Stimulated activated CD8-positive, alpha-beta memory T cell treated with anti-CD3 and anti-CD28 coated beads, Interleukin-4, amount 100 ng/mL, for 1 hour (primary cell): ENCODE data around the gene CHN2.

Experiments
- DNase-seq, 2 donors: peaks; one replicate each; pipeline ENCODE4 v3.0.0-alpha.2; 2020; ENCODE audit warnings: low read depth in 2 of 2, low spot score in 1 of 2

CHN2 gene

DNA sequence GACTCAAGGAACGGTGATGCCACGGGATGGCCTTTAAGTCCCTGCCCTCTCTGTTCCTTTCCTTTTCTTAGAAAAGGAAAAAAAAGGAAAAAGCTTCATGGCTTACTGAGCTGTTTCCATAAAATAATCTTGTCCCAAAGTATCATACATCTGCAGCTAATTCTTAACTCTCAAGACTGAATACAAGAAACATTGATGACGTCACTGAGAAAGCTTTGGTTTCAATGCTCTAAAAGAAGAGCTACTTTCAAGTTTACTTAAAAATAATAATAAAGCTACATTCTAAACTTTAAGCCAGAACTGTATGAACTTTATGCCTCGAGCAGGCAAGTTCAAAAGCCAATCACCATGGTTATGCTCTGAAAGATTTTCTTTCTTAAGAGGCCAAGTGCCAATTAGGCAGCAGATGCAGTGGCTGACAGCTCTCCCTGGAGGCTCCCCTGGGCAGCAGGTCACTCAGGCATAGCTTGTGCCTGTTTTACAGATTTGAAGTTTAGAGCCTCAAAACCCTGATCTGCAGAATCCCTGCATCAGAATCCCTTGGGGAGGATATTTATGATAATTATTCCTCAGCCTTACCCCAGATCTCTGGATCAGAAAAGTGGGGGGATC lies 165.0 kb downstream of the CHN2 start:
- no peak for DNase-seq

DNA sequence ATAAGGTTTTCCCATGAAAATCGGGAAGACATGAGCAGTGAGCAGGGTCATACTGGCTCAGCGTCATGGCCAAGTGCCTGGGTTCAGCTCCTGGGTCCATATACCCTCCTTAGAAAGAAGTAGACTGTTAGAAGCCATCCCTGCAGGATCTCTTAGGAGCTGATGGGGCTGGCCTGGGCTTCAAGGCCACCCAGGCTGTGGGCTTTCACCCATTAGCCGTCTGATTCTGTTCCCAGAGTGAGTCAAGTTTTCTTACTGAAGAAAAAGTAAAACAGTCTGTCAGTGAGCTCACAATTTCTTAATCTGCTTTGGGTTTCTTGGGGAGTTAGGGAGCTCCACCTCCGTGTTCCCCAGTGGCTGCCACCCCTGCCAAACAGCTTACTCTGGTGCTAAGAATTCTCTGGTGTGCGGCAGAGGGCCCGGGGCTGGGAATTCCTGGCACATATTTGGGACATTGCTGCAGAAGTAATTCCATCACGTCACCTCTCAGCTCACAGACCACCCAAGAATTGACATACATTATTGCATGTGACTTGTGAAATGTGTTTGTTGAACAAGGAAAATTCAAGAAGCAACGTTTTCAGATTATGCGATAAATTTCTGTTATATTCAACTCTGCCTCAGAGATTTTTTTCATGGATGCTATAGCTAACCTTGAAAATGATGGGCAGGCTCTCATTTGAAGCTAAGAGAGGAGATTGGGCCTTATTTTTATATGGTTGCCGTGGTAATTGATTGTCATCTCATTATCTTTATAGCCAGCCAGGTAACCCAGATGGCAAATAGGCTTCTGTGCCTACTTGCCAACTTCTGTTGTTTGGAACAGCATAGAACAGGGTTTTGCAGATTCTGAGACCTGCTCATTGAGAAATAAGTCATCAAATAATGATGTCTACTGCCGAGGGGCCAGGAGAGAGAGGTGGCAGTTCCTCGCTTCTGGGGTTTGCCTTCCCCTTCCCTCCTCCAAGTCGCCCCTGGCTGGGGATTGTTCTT lies 166.4 kb downstream of the CHN2 start:
- no peak for DNase-seq

DNA sequence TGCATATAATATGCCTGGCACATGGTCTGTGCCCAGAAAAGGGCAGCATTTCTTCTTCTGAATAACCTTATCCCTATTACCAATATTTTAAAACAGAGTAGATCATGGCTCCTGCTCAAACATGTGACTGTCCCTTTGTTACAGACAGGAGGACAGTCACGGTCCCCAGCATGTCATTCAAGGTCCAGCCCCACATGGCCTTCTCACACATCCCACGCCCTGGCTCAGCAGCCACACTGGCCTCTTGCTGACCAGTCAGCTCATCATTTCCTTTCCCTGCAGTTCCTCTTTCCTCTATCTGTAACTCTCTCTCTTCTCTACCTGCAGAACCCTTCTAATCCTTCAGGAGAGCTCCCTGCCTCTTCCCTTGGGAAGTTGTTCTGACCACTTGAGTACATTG lies 167.8 kb downstream of the CHN2 start:
- no peak for DNase-seq

DNA sequence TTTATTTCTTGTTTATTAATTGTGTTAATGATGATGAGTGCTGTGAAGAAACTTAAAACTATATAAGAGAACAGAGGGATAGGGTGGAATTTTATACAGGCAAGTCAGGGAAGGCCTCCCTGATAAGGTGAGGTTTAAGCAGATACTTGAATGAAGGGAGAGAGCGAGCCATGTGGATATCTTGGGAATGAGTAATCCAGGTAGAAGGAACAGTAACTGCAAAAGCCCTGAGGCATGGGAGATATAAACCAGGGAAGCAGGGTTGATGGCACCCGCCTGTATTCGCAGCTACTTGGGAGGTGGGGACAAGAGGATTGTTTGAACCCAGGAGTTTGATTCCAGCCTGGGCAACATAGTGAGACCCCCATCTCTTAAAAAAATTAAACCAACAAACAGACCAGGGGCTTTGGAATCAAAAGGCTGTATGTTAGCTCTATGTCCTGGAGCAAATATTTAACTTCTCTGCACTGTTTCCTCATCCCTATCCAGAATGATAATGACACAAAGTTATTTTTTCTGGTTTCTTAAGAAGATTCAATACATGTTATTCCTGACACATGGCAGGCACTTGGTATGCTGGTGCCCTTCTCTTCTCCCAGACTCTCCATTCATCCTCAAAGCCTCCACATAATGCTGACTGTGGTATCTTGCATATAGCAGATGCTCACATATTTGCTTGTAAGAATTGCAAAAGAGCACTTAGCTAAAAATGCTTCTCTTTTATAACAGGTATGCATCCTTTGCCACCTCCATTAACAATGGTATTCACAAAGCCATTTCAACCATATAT lies 169.3 kb downstream of the CHN2 start:
- DNase-seq, result no peak

DNA sequence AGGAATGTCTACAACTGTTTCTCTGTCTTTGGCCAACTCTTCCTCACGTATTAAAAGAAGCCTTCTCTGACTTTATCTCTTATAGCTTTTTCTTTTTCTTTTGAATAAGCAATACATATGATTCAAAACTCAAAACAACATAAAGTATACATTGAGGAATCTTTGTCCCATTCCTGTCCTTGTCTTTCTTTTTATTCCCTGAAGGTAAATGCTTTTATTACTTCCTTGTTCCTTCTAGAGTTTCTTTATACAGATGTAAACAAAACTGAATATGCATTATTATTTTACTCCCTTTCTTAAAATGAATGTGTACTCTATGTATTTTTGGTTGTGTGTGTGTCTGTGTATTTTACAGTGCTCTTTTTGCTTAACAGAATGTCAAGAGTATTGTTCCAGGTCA lies 170.1 kb downstream of the CHN2 start:
- no peak for DNase-seq

DNA sequence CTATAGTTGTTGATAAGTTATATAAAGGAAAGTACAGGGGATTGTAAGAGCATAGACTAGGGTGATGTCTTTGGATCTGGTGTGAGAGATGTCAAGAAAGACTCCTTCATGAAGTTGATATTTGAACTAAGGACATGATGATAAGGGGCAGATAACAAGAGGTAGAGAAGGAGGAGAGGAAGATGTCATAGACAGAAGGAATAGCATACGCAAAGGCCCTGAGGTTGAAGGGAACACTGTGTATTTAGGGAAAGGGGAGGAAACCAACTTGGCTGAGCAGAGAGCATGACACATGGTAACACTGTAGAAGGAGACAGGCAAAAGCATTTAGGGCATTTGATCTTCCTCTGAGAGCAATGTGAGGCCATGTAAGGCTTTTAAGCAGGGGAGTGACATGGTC lies 170.8 kb downstream of the CHN2 start:
- no peak for DNase-seq

DNA sequence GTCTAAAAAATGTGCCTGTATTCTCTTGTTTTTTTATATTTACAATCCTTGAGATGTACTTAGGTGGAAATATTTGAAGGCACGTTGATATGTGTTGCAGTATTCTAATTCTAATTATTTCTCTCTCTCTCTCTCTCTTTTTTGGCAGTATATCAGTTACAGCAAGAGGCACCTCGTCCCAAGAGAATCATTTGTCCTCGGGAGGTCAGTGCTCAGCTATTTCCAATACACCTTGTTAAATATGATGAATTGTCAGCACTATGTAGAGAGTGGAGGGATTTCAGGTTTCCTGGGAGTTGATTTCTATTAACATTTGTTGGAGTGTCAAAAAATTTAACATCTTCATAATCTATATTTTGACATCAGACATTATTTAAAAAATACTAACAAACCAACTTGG lies 173.2 kb downstream of the CHN2 start:
- no peak for DNase-seq

DNA sequence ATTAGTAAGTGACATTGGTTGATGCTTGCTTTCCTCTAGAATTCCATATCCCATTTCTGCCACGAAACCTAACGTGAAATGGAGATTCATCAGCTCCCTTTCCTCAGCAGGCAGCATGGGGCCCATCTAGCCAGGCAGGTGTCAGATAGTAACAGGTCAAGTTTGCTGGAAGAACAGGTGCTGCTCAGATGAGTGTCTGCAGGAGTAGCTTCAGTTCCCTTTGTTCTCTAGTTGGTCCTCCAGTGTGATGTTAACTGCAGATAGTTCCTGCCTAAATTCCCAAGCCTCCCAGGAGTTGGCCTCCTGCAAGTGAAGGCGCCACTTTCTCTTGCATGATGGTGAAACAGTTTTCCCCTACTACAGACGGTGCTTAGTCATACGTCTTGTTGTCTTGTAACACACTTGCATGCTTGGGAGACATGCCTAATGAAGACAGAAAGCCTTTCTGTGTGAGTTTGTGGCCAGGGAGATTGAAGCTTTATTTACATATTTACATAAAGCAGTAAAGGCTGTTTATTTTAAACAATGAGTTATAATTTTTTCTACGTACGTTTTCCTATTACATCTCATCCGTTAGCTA lies 175.4 kb downstream of the CHN2 start:
- no peak for DNase-seq

DNA sequence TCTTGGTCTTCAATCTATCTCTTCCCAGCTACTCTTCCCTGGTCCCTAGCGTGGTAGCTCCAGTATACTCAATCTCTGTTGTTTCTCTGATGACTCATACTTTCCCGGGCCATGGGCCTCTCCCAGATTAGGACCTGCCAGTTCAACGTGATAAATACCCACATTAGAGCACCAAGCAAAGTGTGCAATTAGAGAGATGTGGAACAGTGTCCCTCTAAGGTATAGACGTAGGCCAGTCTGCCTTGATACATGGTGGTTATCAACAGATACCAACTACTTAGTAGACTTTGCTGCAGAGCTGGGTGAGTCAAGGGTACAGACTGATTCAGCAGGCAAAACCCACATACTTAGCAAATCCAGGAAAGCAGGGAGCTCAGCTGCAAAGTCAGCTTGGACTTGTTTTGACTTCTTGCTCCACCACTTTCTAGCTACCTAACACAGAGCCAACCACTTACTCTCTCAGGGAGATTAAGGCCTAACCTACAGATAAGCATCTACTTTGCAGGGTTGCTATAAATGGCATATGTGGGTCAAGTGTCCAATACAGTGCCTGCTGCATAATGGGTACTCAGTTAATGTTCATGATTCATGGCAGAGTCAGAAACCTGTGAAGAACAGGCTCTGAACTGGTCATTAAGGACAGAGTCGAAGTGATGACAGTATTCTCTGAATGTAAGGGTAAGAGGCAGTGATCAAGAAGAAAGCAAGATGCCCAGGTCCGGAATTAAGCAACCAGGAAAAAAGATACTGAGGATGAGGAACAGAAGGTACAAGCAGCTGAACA lies 176.1 kb downstream of the CHN2 start:
- DNase-seq, result no peak

DNA sequence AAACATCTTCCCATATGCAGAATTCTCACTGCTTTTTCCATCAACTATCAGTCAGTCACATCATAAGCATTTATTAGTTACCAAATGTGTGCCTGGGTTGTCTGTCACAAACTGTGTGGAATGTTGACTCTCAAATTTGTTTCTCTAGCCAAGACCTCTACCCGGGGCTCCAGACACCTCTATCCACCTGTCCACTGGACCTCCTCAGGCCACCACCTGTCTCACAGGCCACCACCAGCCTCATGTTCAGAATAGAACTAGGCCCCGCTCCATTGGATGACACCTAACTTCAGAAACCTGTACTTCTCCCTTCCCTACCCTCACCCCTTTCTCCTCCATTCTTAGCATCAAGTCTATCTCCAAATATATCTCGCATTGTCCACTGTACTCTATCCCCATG lies 176.9 kb downstream of the CHN2 start:
- no peak for DNase-seq

DNA sequence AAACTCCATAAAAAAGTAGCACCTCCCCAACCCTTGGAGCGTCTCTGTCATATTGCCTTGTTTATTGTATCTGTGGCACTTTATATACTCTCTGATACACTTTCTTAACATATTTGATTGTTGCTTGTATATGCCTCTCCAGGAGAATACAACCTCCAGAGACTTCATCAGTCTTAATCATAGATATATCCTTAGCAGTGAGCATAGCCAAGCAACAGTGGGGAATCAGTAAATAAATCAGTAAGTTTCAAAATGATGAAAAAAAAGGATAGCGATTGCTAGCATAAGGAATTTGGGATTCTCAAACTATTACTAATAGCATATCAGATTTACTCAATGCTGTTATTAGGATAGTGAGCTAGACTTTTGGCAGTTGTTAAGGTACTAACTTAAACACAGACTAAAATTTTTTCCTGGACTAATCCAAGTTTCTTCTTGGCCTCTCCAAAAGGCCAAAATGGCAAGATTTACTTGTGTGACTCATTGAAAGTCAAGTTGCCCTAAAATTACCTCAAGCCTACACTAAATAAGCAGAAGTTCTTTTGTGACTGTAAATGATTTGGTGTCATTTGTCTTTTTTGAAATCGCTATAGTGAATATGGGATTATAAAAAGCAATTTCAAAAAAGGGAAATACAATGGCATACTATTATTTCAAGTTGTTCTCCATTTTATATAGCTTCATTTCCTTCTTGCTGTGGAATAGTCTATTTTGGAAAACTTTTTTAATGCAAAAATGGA lies 177.9 kb downstream of the CHN2 start:
- DNase-seq, result no peak

DNA sequence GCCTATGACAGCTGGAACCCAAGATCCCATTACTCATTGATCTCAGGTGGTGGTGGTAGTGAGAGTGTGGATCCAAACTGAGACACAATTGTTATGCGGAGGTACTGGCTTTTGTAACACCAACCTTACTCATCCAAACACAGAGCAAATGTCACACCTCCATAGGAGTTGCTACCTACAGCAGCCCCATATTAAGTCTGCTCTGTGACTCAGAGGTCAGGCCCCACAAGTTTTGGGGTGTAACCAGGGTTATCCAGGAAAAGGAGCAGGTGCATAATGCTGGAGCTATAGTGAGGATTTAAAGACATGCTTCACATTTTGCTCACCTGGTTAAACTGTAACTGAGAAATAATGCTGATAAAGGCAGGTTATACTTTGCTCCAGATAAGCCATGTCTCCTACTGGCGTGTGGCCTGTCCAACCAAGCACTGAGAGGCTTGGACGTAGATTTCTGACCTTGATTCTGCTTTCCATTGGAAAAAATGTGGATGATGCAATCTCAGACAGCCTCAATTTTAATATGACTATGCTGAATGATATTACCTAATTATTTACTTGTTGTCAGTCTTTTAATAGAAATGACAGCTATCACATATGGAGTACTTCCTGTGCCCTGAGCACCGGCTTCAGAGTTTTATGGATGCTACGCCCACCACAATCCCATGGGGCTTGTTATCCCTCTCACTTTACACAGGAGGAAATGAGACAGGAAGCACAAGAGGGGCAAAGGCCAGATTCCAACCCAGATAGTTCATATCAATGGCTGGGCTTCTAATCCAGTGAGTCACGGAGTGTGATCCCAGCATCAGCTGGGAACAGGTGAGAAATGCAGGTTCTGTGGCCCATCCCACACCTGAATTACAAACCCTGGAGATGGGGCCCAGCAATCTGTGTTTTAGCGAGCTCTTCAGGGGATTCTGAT lies 181.3 kb downstream of the CHN2 start:
- DNase-seq, result no peak

DNA sequence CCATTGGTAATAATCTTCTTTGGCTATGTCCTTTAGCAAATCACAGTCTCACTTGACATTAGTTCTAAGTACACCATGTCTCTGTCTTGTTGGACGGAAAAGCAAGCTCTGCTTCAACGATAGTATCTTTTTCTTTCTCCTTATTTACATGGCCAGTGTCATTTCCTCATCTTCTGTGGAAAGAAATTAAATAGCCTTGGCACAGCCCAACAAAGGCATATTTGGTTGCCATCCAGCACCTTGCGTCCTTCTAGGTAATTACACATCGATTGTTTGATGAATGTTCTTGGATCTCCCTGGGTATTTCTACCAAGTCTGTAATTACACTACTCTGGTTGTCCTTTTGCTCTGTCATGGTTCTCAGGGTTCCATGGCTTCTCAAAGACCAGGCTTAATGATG lies 183.1 kb downstream of the CHN2 start:
- DNase-seq, result no peak

DNA sequence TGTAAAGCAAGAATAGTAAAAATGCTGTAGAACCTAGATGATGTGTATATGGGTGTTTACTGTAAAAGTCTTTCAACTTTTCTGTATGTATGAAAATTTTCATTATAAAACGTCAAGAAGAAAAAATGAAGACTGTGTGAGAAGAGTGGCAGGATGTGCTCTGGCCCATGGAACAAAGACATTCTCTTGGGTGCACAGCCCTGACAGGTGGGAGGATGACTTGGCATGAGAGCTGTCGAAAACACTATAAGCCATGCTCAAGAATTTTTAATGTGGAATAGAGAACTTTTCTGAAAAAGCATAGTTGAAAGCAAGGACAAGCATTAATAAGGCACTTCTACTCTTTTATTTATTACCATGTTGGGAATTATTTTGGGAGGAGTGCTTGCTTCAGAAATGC lies 185.0 kb downstream of the CHN2 start:
- no peak for DNase-seq

DNA sequence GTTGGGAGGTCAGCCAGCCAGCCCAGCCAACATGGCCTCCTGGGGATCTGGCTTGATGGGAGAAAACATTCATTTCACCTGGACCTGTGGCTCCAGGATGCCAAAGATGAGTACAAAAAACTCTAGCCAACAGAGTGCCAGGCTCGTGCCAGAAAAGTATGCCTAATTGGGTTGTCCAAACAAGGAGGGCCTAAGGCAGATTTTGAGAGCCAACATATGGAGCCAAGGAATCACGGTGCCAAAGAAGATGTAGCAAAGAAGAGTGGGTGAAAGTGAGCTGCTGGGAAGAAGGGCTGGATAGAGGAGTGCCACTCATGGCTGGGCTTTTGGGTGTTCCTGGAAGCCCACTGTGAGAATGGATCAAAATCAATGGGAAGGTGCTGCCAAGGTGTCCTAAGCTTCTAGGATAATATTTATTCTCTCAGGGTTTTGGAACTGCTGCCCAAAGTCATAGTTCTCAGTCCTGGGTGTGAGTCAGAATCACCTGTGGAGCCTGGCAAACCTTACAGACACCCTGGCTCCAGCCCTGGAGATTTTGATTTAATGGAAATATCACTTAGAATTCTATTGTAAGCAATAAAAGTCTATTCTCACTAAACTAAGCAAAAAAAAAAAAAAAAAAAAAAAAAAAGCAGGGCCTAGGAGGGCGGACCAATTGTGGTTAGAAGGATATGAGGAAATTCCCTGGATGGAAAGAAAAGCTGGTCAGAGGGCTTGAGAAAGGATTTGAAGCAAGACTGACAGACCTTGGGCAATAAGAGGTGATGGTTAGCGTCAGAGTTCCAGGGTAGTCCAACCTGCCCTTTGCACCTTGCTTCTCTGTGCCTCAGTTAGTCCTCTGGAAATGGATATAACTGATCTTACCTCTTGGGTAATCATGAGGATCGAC lies 186.9 kb downstream of the CHN2 start:
- DNase-seq, result no peak

DNA sequence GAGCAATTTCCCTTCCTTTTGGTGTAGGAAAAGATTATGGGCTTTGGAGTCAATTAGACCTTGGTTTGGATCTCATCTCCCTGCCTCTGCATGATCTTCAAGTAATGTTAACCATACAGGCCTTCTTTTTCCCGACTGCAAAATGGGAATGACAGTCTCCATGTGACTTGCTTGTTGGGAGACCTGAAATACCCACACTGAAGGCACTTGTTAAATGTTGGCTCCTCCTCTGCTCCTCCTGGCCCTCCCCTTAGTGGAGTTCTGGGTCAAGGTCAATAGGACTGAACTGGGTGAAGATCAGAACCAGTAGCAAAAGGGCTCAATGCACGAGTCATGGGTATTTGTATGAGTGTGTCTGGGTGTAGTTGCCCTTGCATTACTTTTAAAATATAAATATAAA lies 189.7 kb downstream of the CHN2 start:
- no peak for DNase-seq

DNA sequence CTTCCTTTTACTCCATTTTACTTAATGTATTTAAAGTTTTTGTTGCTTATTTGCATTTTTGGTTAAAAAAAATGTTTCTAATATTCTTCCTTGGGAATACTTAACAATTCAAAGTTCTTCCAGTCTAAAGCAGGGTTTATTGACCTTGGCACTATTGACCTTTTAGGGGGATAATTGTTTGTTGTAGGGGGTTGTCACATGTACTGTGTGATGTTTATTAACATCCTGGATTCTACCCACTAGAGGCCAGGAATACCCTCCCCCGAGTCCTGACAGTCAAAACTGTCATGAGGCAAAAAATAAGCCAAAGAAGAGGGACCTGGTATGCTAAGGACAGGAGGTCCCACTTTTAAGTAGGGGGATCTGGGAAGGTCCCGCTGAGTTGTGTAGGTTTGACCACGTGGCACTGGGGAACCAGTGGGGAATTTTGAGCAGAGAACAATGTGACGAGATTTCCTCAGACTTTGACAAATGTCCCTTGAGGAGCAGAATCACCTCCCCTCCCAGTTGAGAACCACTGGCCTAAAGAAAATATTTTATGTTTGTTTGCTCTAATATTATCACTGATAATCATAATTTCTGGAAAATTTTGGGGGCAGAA lies 190.7 kb downstream of the CHN2 start:
- DNase-seq, result no peak
